Hematopoietic multipotent progenitor cell treated with erythropoietin and hydrocortisone succinate and interleukin-3 and kit ligand, for 4 days (in vitro differentiated cells): ENCODE results near the gene FBXO34.
"Not testable (repeated sequence)": the region's sequence is repeated elsewhere in the genome, so short reads cannot be mapped to it uniquely, and the experiment has no call there.

Source experiments
- DNase-seq: peaks from one replicate; pipeline ENCODE4 v3.0.0-alpha.2; 2015

The FBXO34 gene

DNA sequence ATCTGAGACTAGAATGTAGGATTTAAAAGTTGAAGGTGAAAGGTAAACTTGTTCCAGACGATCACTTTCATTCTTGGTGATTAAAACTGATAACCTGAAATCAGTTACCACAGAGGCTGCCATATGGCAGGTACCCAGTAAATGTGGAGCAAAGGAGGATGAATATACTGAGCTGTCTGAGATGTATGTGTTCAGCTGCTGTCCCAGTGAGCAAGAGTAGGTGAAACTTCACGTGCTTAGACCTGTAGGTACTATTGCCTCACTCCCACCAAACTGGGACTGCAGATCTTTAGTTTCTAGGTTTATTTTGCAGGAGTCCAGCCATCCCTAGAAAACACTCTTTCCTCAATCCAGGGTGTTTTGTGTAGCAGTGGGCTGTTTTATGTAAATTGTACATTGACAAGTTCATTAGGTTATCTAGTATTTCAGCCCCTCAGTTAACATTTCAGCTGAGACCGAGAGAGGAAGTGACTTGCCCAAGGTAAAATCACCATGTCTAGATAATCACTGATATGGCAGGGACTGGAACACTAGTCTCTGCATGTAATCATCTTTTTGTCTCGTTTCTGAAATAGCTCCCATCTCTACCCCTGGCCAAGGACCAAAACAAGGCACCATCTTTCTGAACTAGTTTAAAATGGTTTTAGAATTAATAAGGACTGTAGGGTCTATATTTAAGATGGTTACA is 77.7 kb downstream of the FBXO34 start:
- peak; percentile 43 for DNase-seq

DNA sequence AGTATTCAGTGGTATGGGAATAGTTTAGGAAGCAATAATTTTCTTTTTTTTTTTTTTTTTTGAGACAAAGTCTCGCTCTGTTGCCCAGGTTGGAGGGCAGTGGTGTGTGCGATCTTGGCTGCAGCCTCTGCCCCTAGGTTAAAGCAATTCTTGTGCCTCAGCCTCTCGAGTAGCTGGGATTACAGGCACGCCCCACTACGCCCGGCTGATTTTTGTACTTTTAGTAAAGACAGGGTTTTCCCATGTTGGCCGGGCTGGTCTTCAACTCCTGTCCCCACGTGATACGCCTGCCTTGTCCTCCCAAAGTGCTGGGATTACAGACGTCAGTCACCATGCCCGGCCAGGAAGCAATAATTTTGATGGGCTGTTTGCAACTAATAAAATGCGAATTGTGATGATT is 78.3 kb downstream of the FBXO34 start:
- no peak for DNase-seq

DNA sequence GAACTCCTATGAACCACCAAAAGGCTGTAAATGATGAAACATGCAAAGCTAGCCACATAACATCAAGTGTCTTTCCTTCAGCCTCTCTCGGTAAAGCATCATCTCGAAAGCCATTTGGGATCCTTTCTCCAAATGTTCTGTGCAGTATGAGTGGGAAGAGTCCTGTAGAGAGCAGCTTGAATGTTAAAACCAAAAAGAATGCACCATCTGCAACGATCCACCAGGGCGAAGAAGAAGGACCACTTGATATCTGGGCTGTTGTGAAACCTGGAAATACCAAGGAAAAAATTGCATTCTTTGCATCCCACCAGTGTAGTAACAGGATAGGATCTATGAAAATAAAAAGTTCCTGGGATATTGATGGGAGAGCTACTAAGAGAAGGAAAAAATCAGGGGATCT is 79.2 kb downstream of the FBXO34 start:
- no peak for DNase-seq

DNA sequence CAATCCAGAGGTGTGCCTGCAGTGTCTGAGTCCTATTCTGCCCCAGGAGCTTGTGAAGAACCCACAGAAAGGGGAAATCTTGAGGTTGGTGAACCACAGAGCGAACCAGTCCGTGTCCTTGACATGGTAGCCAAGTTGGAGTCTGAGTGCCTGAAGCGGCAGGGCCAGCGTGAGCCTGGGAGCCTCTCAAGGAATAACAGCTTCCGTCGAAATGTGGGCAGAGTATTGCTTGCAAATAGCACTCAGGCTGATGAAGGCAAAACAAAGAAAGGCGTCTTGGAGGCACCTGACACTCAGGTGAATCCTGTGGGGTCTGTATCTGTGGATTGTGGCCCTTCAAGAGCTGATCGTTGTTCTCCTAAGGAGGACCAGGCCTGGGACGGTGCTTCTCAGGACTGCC is 79.9 kb downstream of the FBXO34 start:
- no peak for DNase-seq

DNA sequence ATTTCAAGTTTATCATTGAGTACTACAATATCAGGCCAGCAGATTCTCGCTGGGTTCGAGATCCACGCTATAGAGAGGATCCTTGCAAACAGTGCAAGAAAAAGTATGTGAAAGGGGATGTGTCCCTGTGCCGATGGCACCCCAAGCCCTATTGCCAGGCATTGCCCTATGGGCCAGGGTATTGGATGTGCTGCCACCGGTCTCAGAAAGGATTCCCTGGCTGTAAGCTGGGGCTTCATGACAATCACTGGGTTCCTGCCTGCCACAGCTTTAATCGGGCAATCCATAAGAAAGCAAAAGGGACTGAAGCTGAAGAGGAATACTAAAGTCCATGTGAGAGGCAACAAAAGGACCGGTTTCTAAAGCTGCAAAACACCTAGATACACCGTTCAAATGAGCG is 81.0 kb downstream of the FBXO34 start:
- no peak for DNase-seq

DNA sequence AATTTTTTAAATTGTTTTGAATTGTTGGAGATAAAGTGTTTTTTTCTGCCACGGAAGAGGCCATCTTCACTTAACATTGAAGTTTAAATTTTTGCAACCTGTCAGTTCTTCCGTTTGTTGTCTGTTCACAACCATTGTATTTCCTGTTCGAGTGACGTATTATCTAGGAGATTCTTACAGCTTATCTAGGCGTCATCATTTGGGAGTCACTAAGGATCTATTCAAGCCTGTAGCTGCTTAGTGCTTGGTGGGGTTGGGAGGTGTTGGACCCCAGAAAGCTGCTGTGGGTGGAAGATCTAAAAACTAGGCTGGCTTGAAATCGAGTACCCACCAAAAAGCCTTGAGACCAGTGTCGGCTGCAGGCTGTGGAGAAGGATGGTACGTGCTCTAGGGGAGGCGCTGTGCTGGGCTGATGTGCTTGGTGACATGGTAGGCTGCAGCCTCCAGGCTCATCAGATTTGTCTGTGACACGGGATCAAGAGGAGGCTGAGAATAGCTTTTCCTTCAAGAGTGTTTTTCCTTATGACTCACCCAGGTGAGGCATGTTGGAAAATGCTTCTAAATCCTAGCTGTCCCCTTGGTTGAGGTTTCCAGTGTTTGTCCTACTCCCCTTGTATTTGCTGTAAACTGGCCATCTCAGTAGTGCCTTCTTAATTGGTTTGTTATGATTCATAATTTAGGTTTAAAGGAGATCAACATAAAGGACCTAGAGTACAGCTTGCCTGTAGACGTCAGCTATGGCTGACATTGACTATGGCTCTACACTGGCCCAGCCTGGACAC is 82.7 kb downstream of the FBXO34 start:
- DNase-seq = no peak

DNA sequence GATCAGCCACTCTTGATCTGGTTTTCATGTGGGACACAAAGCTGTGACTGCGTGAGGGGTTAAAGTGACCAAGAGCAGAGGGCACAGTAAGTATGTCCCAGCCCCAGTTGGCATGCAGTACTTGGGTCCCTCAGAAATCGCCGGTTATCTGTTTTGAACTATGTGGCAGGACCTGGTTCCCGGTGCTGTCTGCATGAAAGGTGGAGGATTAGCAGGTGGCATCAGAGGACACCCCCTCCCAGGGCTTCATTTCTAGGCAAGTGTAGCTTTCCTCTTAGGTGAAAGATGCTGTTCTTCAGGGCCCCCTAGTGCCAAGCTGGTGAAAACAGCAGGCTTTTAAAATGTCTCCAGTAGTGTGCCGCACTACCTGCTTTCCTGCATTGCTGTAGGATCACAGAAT is 83.3 kb downstream of the FBXO34 start:
- peak; percentile 84 for DNase-seq

DNA sequence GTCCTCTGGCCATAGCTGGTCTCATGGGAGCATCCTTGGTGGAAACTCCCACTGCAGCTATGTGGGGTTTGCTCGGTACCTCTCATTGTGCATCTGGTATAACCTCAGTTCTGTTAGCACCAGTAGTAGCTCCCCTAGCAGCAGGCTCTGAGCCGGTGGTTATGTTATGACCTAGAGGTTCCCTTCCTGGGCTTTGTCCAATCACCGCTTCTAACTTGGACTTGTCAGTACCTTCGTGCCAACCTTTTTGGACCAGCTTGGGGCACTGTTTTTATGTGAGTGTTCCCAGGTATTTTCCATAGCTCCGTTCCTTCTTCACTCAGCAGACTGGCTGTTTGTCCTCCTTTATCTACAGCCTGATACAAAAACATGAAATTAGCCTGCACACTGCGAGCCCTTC is 84.7 kb downstream of the FBXO34 start:
- DNase-seq = no peak

DNA sequence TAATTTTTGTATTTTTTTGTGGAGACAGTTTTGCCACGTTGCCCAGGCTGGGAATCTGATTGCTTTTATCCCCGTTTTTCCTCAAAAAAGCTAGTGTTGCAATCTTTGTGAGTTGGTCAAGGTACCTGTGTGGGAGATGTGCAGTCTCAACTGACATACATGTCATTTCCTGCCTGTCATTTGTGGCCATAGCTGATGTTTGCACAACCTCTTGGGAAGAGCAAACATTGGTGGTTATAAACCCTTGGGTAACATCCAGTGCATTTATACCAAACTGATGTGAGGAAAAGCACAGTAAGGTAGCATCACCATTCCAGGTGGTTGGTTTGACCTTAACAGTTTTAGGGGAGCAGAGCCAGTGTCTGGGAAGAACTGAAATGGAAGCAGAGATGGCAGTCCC is 85.7 kb downstream of the FBXO34 start:
- DNase-seq = no peak

DNA sequence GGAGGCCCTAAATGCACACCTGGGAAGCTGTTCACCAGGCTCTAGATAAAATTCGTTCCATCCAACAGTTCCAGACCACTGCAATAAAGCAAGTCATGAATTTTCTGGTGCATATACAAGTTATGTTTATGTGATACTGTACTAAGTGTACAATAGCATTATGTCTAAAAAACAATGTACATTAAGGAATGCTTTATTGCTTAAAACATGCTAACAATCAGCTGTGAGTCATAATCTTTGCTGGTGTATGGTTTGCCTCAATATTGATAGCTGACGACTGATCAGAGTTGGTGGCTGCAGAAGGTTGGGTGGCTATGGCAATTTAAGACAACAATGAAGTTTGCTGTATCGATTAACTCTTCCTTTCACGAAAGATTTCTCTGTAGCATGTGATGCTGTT is 88.1 kb downstream of the FBXO34 start:
- no peak for DNase-seq

DNA sequence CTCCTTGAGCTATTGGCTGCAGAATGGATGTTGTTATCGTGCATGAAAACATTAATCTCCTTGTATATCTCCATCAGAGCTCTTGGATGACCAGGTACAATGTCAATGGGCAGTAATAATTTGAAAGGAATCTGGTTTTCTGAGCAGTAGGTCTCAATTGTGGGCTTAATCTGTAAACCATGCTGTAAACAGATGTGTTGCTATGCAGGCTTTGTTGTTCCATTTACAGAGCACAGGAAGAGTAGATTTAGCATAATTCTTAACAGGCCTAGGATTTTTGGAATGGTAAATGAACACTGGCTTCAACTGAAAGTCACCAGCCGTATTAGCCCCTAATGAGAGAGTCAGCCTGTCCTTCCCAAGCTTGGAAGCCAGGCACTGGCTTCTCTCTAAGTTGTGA is 90.0 kb downstream of the FBXO34 start:
- DNase-seq = no peak

DNA sequence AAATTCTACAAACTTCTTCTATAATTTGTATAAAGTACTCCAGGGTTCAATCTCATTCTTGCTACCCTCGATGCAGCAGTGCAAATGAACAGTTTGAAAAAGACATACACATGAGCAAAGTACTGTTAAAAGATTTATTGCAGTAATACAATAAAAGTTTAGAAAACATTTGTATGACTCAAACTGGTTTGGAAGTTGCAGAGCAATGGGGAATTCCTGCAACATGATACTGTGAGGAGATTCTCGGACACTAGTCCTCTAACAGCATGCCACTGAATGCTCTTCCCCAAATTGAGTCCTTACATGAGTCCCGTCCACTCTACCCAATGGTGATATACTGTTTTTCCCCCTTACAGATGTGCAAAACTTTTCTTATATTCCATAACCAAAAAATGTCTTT is 95.0 kb downstream of the FBXO34 start:
- DNase-seq = no peak

DNA sequence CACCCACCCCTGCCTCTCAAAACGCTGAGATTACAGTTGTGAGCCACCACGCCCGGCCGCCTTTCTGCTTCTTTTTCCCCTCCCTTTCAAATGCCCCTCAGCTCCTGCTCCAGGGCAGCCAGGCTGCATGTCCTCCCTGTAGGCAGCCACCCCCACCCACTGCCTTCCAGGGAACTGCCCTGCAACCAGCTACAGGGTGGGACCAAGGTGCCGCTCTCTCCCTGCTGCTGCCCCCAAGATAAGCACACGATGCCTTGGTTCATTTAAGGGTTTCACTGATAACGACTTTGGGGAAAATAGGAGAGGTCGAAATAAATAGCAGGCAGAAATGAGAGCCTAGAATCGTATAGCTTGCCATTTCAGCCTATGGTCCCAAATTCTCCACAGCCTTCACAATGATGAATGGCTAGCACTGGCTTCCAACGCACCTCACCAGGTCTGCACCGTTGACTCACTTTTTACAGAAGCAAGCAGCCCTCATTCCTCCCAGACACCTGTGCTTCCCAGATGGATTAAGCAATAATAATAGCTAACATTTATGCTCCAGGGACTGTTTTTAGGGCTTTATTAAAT is 99.7 kb downstream of the FBXO34 start:
- peak; percentile 93 for DNase-seq

DNA sequence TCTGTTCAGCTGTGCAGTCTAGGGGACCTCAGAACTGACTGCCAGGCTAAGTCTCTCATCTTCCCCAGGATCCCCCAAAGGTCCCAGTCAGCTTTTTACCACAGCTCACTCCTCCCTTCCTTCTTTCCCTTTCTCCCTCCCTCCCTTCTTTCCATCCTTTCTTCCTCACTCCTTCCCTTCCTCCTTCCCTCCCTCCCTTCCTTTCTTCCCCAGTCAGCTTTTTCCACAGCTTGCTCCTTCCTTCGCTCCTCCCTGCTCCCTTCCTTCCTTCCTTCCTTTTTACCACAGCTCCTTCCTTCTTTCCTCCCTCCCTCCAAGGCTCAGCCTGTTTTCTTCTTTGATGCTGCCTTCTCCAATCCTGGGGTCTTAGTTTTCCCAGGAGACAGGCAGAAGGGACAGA is 101.2 kb downstream of the FBXO34 start:
- DNase-seq = no peak

DNA sequence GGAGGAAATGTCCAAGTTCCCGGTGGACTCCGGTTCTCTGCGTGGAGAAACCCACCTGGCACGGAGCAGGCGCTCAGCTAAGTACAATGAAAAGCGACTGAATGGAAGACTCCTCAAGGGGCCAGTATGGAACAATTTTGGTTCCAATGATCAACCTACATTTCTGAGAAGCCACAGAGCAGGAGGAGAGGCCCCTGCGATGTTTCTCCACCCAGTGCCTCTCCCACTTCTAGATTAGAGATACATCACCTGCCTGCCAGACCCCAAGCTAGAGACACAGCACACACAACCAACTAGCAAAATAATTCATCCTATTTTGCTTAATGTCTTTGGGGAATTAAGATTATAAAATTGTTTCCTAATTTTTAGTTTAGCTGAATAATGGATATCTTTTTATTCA is 101.6 kb downstream of the FBXO34 start:
- DNase-seq = no peak

DNA sequence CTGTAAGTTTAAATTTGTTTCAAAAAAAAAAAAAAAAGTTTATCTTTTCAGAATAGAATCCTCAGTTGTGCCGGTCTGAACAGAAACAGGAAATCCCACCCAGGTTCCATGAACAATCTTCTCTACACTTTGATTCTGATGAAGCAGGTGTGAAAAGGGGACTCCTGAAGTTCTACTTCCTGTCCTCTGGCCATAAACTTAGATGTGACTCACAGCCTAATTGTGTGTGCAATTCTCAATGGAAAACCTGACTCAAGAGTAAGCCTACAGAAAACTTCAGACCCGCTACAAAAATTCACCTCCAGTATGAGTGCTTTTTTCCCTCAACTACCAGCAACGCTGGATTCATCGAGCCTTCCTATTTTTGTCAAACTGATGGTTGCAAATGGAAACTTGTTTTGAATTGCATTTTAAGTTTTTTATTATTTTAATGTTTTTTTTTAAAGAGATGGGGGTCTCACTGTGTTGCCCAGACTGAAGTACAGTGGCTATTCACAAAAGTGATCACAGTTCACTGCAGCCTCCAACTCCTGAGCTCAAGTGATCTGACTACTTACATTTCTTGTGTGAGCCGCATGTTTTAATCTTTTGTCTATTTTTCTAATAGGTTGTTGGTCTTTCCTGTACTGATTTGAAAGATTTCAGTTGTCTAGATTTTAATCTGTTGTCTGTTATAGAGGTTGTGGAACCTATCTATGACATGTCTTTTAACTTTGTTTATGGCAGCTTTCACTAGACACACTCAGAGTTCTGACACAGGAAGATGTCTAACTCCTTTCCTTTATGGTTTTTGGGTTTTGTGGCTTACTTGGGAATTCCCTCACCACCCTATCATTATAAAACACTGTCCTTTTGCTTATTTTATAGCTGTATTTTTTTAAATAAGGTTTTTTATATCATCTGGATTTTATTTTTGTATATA is 102.8 kb downstream of the FBXO34 start:
- peak; percentile 40 for DNase-seq

DNA sequence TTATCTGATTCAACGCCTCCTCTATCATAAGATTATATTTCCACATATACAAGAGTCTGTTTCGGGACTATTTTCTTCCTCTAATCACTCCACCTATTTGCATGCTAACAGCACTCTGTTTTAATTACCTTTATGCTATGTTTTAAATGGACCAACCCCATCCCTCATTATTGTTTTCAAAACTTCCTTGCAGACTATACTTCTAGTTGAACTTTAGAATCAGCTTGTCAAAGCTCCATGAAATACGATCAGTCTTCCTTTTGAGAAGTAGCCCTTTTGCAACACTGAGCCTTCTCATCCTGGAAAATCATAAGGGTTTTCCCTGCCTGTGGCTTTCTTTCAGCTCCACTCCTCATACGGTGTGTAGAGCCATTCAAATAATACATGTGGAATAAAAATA is 103.5 kb downstream of the FBXO34 start:
- no peak for DNase-seq

DNA sequence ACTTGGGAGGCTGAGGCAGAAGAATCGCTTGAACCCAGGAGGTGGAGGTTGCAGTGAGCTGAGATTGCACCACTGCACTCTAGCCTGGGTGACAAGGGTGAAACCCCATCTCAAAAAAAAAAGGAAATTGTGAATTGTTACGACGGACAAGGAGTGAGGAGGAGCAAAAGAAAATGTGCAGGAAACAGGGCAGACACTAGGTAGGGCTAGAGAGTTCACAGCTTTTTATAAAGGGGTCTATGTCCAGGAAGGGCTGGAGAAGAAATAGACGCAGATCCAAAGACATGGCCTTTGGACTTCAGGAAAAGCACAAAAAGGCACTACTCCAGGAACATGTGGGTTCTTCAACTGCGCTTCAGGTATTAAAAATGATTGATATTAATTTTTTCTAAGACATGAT is 106.0 kb downstream of the FBXO34 start:
- DNase-seq = no peak

DNA sequence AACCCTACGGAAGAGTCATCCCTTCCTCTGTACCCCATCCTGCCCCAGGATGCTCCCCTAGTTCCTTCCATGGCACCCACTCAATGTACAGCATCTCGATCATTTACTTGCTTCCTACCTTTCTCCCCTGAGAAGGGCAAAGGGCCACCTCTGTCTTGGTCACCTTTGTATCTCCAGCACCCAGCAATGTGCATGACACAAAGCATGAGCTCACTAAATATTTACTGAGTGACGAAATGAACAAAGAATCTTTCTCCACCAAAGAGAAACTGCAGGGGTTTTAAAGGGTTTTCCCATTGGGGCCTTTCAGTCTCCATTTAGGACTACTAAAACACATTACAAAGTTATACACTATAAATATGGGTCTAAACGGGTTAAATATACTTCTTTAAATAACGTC is 109.8 kb downstream of the FBXO34 start:
- no peak for DNase-seq

DNA sequence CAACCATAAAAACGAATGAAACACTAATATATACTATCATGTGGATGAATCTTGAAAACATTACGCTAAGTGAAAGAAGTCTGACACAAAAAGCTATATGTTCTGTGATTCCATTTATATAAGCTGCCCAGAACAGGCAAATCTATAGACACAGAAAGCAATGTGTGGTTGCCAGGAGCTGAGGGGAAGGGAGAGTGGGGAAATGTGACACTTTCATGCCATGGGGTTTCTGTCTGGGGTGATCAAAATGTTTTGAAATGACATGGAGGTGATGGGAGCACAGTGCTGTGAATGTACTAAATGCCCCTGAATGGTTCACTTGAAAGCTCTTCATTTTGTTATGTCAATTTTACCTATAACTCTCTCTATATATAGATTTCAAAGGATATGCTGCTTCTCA is 110.3 kb downstream of the FBXO34 start:
- no peak for DNase-seq

DNA sequence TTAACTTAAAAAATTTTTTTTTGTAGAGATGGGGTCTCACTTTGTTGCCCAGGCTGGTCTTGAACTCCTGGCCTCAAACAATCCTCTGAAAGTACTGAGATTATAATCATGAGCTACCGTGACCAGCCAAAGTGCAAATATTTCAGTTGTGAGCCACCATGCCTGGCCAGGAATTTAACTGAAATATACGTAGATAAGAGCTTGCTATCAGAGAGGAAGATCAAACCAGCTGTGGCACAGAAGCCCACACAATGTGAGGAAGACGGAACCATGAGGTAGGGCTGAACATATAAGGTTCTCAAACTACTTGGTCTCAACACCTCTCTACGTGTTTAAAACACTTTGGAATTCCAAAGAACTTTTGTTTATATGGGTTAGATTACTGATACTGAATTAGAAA is 111.3 kb downstream of the FBXO34 start:
- DNase-seq = peak; percentile 78

DNA sequence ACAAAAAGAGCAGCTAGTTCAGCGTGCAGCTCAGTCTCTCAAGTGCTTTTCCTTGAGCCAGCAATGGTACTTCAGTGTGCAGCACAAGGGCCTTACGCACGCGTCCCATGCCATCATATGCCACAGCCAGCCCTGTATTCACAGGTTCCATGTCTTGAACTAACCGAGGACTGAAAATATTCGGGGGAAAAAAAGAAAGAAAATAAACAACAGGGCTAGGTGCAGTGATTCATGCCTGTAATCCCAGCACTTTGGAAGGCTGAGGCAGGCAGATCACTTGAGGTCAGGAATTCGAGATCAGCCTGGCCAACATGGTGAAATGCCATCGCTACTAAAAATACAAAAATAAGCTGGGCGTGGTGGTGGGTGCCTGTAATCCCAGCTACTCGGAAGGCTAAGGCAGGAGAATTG is 111.8 kb downstream of the FBXO34 start:
- not testable (repeated sequence) for DNase-seq

DNA sequence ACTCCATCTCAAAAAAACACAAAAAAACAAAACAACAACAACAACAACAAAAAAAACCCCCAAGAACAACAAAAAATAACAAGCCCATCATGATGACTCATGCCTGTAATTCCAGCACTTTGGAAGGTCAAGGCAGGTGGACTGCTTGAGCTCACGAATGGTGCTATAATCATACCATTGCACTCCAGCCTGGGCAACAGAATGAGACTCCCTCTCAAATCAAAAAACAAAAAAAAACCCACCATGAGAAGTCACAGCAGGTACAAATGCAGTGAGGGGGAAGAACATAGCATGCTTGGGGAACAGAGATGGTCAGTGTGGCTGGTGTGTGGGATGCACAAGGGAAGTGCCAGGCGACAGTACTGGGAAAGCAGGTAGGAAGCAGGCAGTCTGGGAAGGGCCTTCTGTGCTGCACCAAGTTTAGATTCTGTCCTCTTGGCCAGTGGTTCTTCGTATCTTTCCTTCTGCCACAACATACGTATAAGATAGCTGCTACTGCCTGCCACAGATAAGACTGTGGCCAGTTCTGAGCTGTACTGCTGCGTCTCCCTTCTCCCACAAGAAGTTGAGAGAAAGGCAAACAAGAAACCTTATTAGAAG is 112.4 kb downstream of the FBXO34 start:
- DNase-seq = peak; percentile 94
